Activated CD8-positive, alpha-beta memory T cell treated with anti-CD3 and anti-CD28 coated beads, Interleukin-2, amount 10 ng/mL, durations not matched to agents 7 days and 5 days (primary cell): ENCODE results near the gene ALDH1A2. TPM values are rescaled to one million over a fixed set of nuclear protein-coding genes. Genes with fewer than 3 reads are reported as not detected.

ENCODE experiments used
- ATAC-seq: fragments of 150-1000 bp; cut with Tn5 transposase; one replicate; pipeline ENCODE4 v1.10.0; 2021; ENCODE audit warnings: moderate library complexity
- CTCF ChIA-PET: fragments of 350-600 bp; sonication (Branson Sonifier 250); formaldehyde crosslinking; loops from one replicate; lab custom pipeline; 2021; ENCODE audit warnings: antibody characterized with exemption; lab: Charles Lee
- DNase-seq: peaks from one replicate; pipeline ENCODE4 v3.0.0-alpha.2; 2020
- H3K27ac Mint-ChIP-seq: one replicate; pipeline ENCODE4 v1.8.0; 2021; ENCODE audit warnings: mild to moderate bottlenecking, mixed read lengths
- H3K27me3 Mint-ChIP-seq: one replicate; pipeline ENCODE4 v1.8.0; 2021; ENCODE audit warnings: mixed read lengths
- H3K36me3 Mint-ChIP-seq: one replicate; pipeline ENCODE4 v1.8.0; 2021; ENCODE audit warnings: mild to moderate bottlenecking, mixed read lengths
- H3K4me1 Mint-ChIP-seq: one replicate; pipeline ENCODE4 v1.8.0; 2021; ENCODE audit warnings: mixed read lengths
- H3K4me3 Mint-ChIP-seq: one replicate; pipeline ENCODE4 v1.8.0; 2021; ENCODE audit warnings: mild to moderate bottlenecking, moderate library complexity, mixed read lengths
- H3K9me3 Mint-ChIP-seq: one replicate; pipeline ENCODE4 v1.8.0; 2022; ENCODE audit warnings: low read depth, mixed read lengths
- total RNA-seq, 2 experiments: library from RNA; stranded (reverse); gene quantifications; one replicate each; pipeline ENCODE4 v1.2.3, GENCODE V29; 2021

ALDH1A2 gene
- total RNA-seq, 2 experiments from 2014 or later = 0.82 to 1.5 TPM

DNA sequence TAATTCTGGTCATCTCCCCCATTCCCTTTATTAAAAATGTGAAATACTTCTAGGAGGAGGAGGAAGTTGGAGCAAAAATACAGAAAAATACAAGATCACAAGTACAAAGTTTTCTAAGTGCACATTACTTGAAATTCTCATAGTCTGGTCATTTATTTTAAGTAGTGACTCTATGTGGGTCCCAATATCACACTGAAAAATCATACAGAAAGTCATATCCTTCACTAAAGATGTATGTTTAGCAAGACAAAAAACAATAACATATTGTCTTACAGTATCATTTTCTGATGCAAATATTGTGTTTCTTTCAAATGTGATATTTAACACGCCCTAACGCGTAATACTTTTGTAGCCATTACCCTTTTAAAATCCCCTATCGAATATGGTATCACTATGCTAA lies 2.5 kb downstream of the ALDH1A2 start:
- H3K27ac Mint-ChIP-seq = no peak overlapping the region
- no peak for DNase-seq
- CTCF ChIA-PET = no interaction called here
- no peaks in the 10 kb centered on the region for H3K9me3 Mint-ChIP-seq
- H3K36me3 Mint-ChIP-seq = no peaks in the 10 kb centered on the region
- no peak overlapping the region for H3K4me3 Mint-ChIP-seq
- no peak for ATAC-seq
- H3K4me1 Mint-ChIP-seq = peaks cover 3% of the 10 kb centered on the region
- H3K27me3 Mint-ChIP-seq = peaks cover 64% of the 10 kb centered on the region

DNA sequence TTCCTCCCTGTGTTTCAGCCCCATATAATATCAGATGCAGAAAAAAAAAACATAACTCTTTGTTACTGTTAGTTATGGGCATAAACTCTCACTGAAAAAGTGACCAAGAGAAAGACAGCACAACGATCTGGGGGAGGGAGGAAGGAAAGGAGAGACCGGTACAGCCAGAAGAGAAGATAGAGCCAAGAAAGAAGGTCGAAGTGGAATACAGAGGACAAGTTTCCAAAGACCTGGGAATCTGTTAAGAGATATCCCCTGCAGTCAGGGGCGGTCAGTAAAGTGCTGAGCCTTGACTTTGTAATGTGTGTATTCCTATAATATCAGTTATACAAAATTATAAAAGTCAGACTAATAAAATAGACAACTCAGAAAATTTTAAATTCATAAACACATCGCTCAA lies 3.3 kb downstream of the ALDH1A2 start:
- Mint-ChIP-seq H3K4me3 (no peak overlapping the region), H3K27me3 (peaks cover 64% of the 10 kb centered on the region), H3K36me3 (no peaks in the 10 kb centered on the region), H3K4me1 (peaks cover 3% of the 10 kb centered on the region), H3K9me3 (no peaks in the 10 kb centered on the region), H3K27ac (no peak overlapping the region)
- no peak for DNase-seq
- no peak for ATAC-seq
- CTCF ChIA-PET = no interaction called here

GRCh38 chr15:58060575-58060974 lies 4.9 kb downstream of the ALDH1A2 start:
- DNase-seq (no peak), ATAC-seq (no peak)
- Mint-ChIP-seq H3K36me3 (no peaks in the 10 kb centered on the region), H3K27me3 (peaks cover 67% of the 10 kb centered on the region), H3K27ac (no peak overlapping the region), H3K4me1 (no peaks in the 10 kb centered on the region), H3K4me3 (no peak overlapping the region), H3K9me3 (no peaks in the 10 kb centered on the region)
- CTCF ChIA-PET = interaction anchor here (1.3 kb wide), 1 partner anchor 10 kb away, joined by 5 read pairs; no protein-coding TSS in a partner anchor

DNA sequence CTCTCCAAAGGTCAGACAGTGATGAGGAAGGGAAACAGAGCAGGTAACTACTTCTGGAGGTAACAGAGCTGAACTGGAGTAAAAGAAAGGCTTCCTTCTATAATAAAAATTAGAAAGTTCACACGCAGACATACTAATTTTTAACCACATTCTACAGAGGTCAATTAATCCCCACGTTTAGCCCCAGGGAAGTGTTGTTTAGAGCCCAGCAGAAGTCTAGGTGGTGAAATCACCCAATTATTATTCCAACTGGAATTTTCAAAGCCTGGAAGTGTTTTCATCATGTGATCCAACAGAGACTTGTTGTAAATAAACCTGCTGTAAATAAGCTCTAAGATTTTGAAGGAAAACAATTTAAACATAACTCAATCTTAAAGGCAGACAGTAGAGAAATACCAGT lies 6.8 kb downstream of the ALDH1A2 start:
- H3K27ac Mint-ChIP-seq = no peak overlapping the region
- no peak overlapping the region for H3K4me3 Mint-ChIP-seq

DNA sequence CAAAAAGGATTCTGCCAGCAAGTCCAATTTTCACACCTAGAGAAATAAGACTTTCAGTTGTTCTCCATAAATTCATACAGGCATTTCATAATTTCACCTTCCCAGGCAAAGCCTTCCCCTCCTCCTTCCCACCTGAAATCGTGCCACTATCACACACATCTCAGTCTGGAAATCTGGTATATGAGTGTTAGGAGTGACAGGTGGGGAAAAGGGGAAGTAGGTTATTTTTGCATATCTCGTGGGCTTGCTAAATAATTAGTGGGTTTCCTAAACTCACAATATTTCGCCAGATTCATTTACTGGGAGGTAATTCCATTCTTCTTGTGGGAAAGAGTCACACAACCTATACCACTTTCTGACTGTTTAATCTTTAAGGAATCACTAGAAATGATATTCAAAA lies 7.4 kb downstream of the ALDH1A2 start:
- ATAC-seq (no peak), DNase-seq (no peak)
- Mint-ChIP-seq H3K9me3 (no peaks in the 10 kb centered on the region), H3K4me3 (no peak overlapping the region), H3K36me3 (no peaks in the 10 kb centered on the region), H3K27ac (no peak overlapping the region), H3K4me1 (no peaks in the 10 kb centered on the region), H3K27me3 (peaks cover 61% of the 10 kb centered on the region)
- CTCF ChIA-PET = interaction anchor here (2.0 kb wide), 1 partner anchor 13 kb away, joined by 8 read pairs; no protein-coding TSS in a partner anchor

More for the DNA sequence above, 6.8 kb downstream of the ALDH1A2 start:
- CTCF ChIA-PET = interaction anchor here (2.0 kb wide), 1 partner anchor 12 kb away, joined by 8 read pairs; no protein-coding TSS in a partner anchor
- no peaks in the 10 kb centered on the region for H3K36me3 Mint-ChIP-seq
- ATAC-seq (no peak), DNase-seq (no peak)
- no peaks in the 10 kb centered on the region for H3K4me1 Mint-ChIP-seq
- H3K27me3 Mint-ChIP-seq = peaks cover 61% of the 10 kb centered on the region
- H3K9me3 Mint-ChIP-seq = no peaks in the 10 kb centered on the region

GRCh38 chr15:58057559-58057958 lies 8.0 kb downstream of the ALDH1A2 start:
- H3K27ac Mint-ChIP-seq = no peak overlapping the region
- H3K9me3 Mint-ChIP-seq = no peaks in the 10 kb centered on the region
- no peaks in the 10 kb centered on the region for H3K4me1 Mint-ChIP-seq
- CTCF ChIA-PET = interaction anchor here (2.0 kb wide), 1 partner anchor 14 kb away, joined by 8 read pairs; no protein-coding TSS in a partner anchor
- peaks cover 61% of the 10 kb centered on the region for H3K27me3 Mint-ChIP-seq
- no peak for ATAC-seq
- H3K36me3 Mint-ChIP-seq = no peaks in the 10 kb centered on the region
- H3K4me3 Mint-ChIP-seq = no peak overlapping the region
- no peak for DNase-seq

GRCh38 chr15:58056015-58056414 lies 9.5 kb downstream of the ALDH1A2 start:
- Mint-ChIP-seq H3K4me1 (no peaks in the 10 kb centered on the region), H3K27ac (no peak overlapping the region), H3K36me3 (no peaks in the 10 kb centered on the region), H3K4me3 (no peak overlapping the region), H3K9me3 (no peaks in the 10 kb centered on the region), H3K27me3 (peaks cover 55% of the 10 kb centered on the region)
- CTCF ChIA-PET = no interaction called here
- no peak for DNase-seq
- ATAC-seq = no peak

DNA sequence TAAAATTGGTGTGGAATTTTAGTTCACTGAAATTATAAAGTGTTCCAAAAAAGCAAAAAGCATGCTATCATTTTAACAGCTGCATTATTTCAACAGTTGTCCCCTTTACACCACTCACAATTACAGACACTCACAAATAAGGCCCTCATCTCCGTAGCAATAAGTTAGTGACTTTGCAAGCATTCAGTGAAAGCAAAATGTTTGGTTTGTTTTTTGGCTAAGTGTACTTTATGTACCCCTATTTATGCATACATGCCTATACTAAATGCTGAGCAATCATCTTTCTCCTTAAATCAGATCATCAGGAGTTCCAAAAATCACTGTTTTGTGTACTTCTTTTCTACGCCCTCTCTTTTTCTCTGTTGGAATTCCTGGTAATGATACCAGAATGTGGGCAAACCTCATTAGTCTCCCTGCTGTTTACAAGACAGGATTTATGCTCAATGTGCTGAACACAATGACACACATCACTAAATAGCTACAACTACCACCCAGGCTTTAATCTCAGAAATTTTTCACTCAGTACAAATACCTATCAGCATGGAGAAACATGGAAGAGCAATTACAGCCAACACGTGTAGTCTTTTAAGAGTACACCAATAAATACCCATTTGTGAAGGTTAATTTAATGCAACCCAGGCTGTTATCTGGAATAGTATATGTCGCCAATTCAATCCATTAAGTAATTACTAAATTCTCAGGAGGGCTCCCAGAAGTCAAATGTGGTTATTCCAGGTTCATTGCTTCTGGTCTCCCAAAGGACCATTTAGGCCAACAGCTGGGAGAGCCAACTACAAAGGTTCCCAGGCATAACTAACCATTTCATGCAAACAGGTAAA lies 12.0 kb downstream of the ALDH1A2 start:
- CTCF ChIA-PET = interaction anchor here (0.7 kb wide), 1 partner anchor 13 kb away, joined by 3 read pairs; no protein-coding TSS in a partner anchor

DNA sequence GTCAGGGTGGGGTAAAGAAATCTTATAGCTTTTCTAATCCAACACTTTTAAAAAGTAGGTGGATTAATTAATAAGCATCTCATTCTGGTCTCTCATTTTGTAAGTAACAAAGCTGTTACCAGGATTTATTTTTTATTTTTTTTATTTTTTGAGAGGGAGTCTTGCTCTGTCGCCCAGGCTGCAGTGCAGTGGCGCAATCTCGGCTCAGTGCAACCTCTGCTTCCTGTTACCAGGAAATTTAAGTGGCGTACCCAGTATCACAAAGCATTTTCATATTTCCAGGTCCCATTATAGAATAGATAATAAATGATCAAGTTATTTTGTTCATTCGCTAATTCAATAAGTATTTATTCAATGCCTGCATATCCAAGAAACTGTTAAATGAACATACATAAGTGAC lies 13.2 kb downstream of the ALDH1A2 start:
- Mint-ChIP-seq H3K36me3 (no peaks in the 10 kb centered on the region), H3K9me3 (no peaks in the 10 kb centered on the region), H3K27ac (no peak overlapping the region), H3K27me3 (peaks cover 60% of the 10 kb centered on the region), H3K4me1 (no peaks in the 10 kb centered on the region), H3K4me3 (no peak overlapping the region)
- DNase-seq (no peak), ATAC-seq (no peak)
- CTCF ChIA-PET = interaction anchor here (1.3 to 2.0 kb wide), 3 partner anchors 9 to 18 kb away, joined by 3 to 8 read pairs (median 5); partner anchors contain the start of gene ALDH1A2

More for the DNA sequence above, 12.0 kb downstream of the ALDH1A2 start:
- H3K36me3 Mint-ChIP-seq = no peaks in the 10 kb centered on the region
- no peak overlapping the region for H3K27ac Mint-ChIP-seq
- H3K27me3 Mint-ChIP-seq = peaks cover 64% of the 10 kb centered on the region
- H3K4me1 Mint-ChIP-seq = no peaks in the 10 kb centered on the region
- no peak for DNase-seq
- no peak for ATAC-seq
- no peaks in the 10 kb centered on the region for H3K9me3 Mint-ChIP-seq
- no peak overlapping the region for H3K4me3 Mint-ChIP-seq

DNA sequence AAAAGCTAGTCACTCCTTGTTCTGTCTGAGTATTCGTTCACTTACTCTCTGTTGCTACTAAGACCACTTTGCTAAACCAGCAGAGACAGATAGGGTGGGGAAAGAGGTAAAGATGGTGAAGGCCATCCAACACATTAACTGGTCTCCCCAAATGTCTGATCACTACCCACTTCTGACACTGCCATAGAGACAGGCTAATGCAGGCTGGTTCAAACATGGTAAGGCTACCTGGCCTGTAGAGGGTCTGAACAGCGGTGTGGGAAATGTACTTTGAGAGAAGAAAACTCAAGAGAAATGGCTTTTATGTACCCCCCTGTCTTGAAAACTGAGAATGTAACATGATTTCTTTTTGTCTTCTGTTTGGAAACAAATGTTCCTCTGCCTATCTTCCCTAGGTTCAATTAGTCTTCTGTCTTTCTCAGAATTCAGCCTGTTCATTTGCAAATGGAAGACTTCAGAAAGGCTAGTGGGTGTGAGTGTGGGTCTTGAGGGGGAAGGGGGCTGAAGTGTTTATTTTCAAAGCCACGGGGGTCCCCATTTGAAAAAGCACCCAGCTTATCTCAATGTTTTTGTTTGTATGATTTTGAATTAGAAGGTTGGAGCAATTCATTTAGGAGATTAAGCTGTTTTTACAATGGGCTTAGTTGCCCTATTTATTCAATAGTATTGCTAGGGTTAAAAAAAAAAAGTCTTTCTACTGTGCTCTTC lies 15.8 kb downstream of the ALDH1A2 start:
- H3K4me3 Mint-ChIP-seq = no peak overlapping the region
- peaks cover 62% of the 10 kb centered on the region for H3K27me3 Mint-ChIP-seq
- no peaks in the 10 kb centered on the region for H3K4me1 Mint-ChIP-seq
- DNase-seq (no peak), ATAC-seq (no peak)
- CTCF ChIA-PET = no interaction called here
- H3K9me3 Mint-ChIP-seq = no peaks in the 10 kb centered on the region
- H3K36me3 Mint-ChIP-seq = no peaks in the 10 kb centered on the region
- H3K27ac Mint-ChIP-seq = no peak overlapping the region

DNA sequence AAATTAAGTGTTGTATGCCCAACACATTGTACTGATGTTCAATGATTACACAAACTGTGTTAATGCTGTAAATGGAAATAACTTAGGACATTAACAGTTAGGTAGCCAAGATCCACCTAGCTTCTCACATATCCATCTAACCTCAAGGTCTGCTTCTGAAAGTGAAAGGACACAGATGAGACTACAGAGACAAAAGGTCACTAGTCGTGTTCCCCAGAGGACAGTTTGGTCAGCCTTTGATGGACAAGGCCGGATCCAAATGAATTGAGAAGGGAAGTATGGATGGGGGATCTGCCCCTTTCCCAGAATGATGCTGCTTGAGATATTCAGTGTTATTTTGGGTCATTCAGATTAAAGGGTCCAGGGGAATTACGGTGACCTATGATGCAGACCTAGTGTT lies 17.2 kb downstream of the ALDH1A2 start:
- Mint-ChIP-seq H3K27ac (no peak overlapping the region), H3K36me3 (no peaks in the 10 kb centered on the region), H3K4me3 (no peak overlapping the region), H3K4me1 (no peaks in the 10 kb centered on the region), H3K27me3 (peaks cover 61% of the 10 kb centered on the region), H3K9me3 (no peaks in the 10 kb centered on the region)
- CTCF ChIA-PET = interaction anchor here (1.1 kb wide), 1 partner anchor 22 kb away, joined by 8 read pairs; no protein-coding TSS in a partner anchor
- DNase-seq = no peak
- no peak for ATAC-seq

GRCh38 chr15:58047149-58047548 lies 18.4 kb downstream of the ALDH1A2 start:
- no peaks in the 10 kb centered on the region for H3K36me3 Mint-ChIP-seq
- no peak overlapping the region for H3K4me3 Mint-ChIP-seq
- ATAC-seq (no peak), DNase-seq (no peak)
- peaks cover 55% of the 10 kb centered on the region for H3K27me3 Mint-ChIP-seq
- CTCF ChIA-PET = no interaction called here
- no peaks in the 10 kb centered on the region for H3K4me1 Mint-ChIP-seq
- H3K27ac Mint-ChIP-seq = no peak overlapping the region
- H3K9me3 Mint-ChIP-seq = no peaks in the 10 kb centered on the region

GRCh38 chr15:58046467-58046866 lies 19.0 kb downstream of the ALDH1A2 start:
- Mint-ChIP-seq H3K4me1 (no peaks in the 10 kb centered on the region), H3K9me3 (no peaks in the 10 kb centered on the region), H3K4me3 (no peak overlapping the region), H3K36me3 (no peaks in the 10 kb centered on the region), H3K27ac (no peak overlapping the region), H3K27me3 (peaks cover 59% of the 10 kb centered on the region)
- ATAC-seq (no peak), DNase-seq (no peak)
- CTCF ChIA-PET = no interaction called here
